ENCODE results near the gene NBPF15.
"Not testable (repeated sequence)": the region's sequence is repeated elsewhere in the genome, so short reads cannot be mapped to it uniquely, and the experiment has no call there.

- TF ChIP-seq REST (IDR thresholded peaks at IDR 0.05; ENCODE audit: insufficient read depth in 1 of 2, low read depth in 2 of 2, low read length in 1 of 2); CTCF (IDR thresholded peaks at IDR 0.05); SIN3A (IDR thresholded peaks at IDR 0.05; ENCODE audit: borderline replicate concordance, insufficient read depth, low read depth, low read length); POLR2AphosphoS5 (IDR thresholded peaks at IDR 0.05; ENCODE audit: low read depth, low read length): not testable (repeated sequence)
These were observed 35.0 kb upstream of the NBPF15 start for GRCh38 chr1:144496429-144496828.

Data from Panc1 (cell line).